GM21619 (cell line): ENCODE data around the gene GOLGA8N.

Experiments
- ATAC-seq: cut with Tn5 transposase; IDR thresholded peaks from one replicate; pipeline ENCODE4 v1.9.1; 2021; ENCODE audit not compliant: unreplicated experiment

GOLGA8N gene

GRCh38 chr15:32651229-32651837 lies 58.1 kb downstream of the GOLGA8N start:
- ATAC-seq, result peak; percentile 72

- ATAC-seq, result no peak
Measured at GRCh38 chr15:32652178-32652577, 58.9 kb downstream of the GOLGA8N start.

GRCh38 chr15:32656091-32656490 lies 62.8 kb downstream of the GOLGA8N start:
- ATAC-seq, result no peak

GRCh38 chr15:32656496-32656895 lies 63.2 kb downstream of the GOLGA8N start:
- ATAC-seq, result no peak
